CD14-positive monocyte (primary cell): ENCODE results near the gene EOGT. TPM values are rescaled to one million over a fixed set of nuclear protein-coding genes. Genes with fewer than 3 reads are reported as not detected.

Source experiments
- DNase-seq, 3 donors: peaks; one replicate each; pipeline ENCODE4 v3.0.0-alpha.2; 2011 to 2022
- H2AFZ ChIP-seq: 2 replicates; pipeline ENCODE4 v1.6.0; 2012; ENCODE audit warnings: mild to moderate bottlenecking, low read depth, low read length, inconsistent platforms; ENCODE audit not compliant: insufficient read depth, poor library complexity, severe bottlenecking
- H3K27ac ChIP-seq, 2 donors: 1 replicate in 1 of 2; 2 replicates in 1 of 2; pipeline ENCODE4 v1.5.1; 2012 to 2013; ENCODE audit warnings: low read length in 2 of 2, control low read depth in 1 of 2, inconsistent platforms in 1 of 2, low read depth in 1 of 2, mild to moderate bottlenecking in 1 of 2
- H3K27me3 ChIP-seq, 2 donors: one replicate each; pipeline versions ENCODE4 v1.6.0 to v1.6.1; 2011 to 2013; ENCODE audit warnings: low read length in 2 of 2; ENCODE audit not compliant: control insufficient read depth in 2 of 2, insufficient read depth in 2 of 2
- H3K36me3 ChIP-seq, 2 donors: replicated peaks in 1 of 2; 1 replicate in 1 of 2; 2 replicates in 1 of 2; pipeline versions ENCODE4 v1.5.1 to v1.6.1; 2012 to 2013; ENCODE audit warnings: low read length in 2 of 2, control low read depth in 1 of 2, inconsistent platforms in 1 of 2, mild to moderate bottlenecking in 1 of 2; ENCODE audit not compliant: insufficient read depth in 2 of 2, control insufficient read depth in 1 of 2
- H3K4me1 ChIP-seq, 2 donors: 1 replicate in 1 of 2; 2 replicates in 1 of 2; pipeline versions ENCODE4 v1.5.1 to v1.6.1; 2012 to 2013; ENCODE audit warnings: low read length in 2 of 2, control low read depth in 1 of 2, inconsistent platforms in 1 of 2, mild to moderate bottlenecking in 1 of 2, moderate library complexity in 1 of 2; ENCODE audit not compliant: insufficient read depth in 2 of 2, control insufficient read depth in 1 of 2
- H3K4me2 ChIP-seq: replicated peaks from 2 replicates; pipeline ENCODE3; 2012; ENCODE audit warnings: low read length, moderate library complexity, mild to moderate bottlenecking; ENCODE audit not compliant: poor library complexity, severe bottlenecking; ENCODE audit errors: extremely low read depth
- H3K4me3 ChIP-seq, 3 experiments: fragments of 200-600 bp in 1 of 3; sonication (generic) in 1 of 3; replicated peaks in 1 of 3; 1 replicate in 2 of 3; 2 replicates in 1 of 3; pipeline ENCODE4 v1.5.1; 2011 to 2013; ENCODE audit warnings: low read length in 3 of 3, mild to moderate bottlenecking in 3 of 3, control low read depth in 2 of 3, low read depth in 2 of 3, inconsistent platforms in 1 of 3, moderate library complexity in 1 of 3
- H3K79me2 ChIP-seq: 2 replicates; pipeline ENCODE4 v1.6.0; 2012; ENCODE audit warnings: mild to moderate bottlenecking, control low read depth, inconsistent platforms, low read length, moderate library complexity; ENCODE audit not compliant: insufficient read depth
- H3K9ac ChIP-seq: 2 replicates; pipeline ENCODE4 v1.6.0; 2017; ENCODE audit warnings: low read length, mild to moderate bottlenecking; ENCODE audit not compliant: insufficient read depth, poor library complexity, severe bottlenecking
- H3K9me3 ChIP-seq, 2 donors: replicated peaks in 1 of 2; 1 replicate in 1 of 2; 2 replicates in 1 of 2; pipeline versions ENCODE4 v1.5.1 to v1.6.1; 2012 to 2013; ENCODE audit warnings: low read length in 2 of 2, control low read depth in 1 of 2; ENCODE audit not compliant: control insufficient read depth in 1 of 2, insufficient read depth in 1 of 2
- H4K20me1 ChIP-seq: 2 replicates; pipeline ENCODE4 v1.6.0; 2012; ENCODE audit warnings: mild to moderate bottlenecking, low read length, control low read depth, moderate library complexity; ENCODE audit not compliant: insufficient read depth
- H3K27ac Mint-ChIP-seq, 7 donors: one replicate each; pipeline ENCODE4 v1.8.0; 2020; ENCODE audit warnings: mild to moderate bottlenecking in 7 of 7, mixed read lengths in 7 of 7, moderate library complexity in 6 of 7, inconsistent platforms in 2 of 7
- H3K27me3 Mint-ChIP-seq, 3 donors: one replicate each; pipeline ENCODE4 v1.8.0; 2021 to 2022; ENCODE audit warnings: low read depth in 3 of 3, mild to moderate bottlenecking in 3 of 3, mixed read lengths in 3 of 3, moderate library complexity in 3 of 3, inconsistent platforms in 1 of 3
- H3K36me3 Mint-ChIP-seq, 2 donors: one replicate each; pipeline ENCODE4 v1.8.0; 2020; ENCODE audit warnings: mixed read lengths in 2 of 2, inconsistent platforms in 1 of 2, mild to moderate bottlenecking in 1 of 2
- H3K4me1 Mint-ChIP-seq: one replicate; pipeline ENCODE4 v1.8.0; 2020; ENCODE audit warnings: mild to moderate bottlenecking, mixed read lengths
- H3K4me3 Mint-ChIP-seq, 2 donors: one replicate each; pipeline ENCODE4 v1.8.0; 2020; ENCODE audit warnings: mild to moderate bottlenecking in 2 of 2, mixed read lengths in 2 of 2, moderate library complexity in 1 of 2
- H3K9me3 Mint-ChIP-seq, 7 donors: one replicate each; pipeline ENCODE4 v1.8.0; 2020 to 2022; ENCODE audit warnings: mixed read lengths in 7 of 7, mild to moderate bottlenecking in 6 of 7, moderate library complexity in 6 of 7, inconsistent platforms in 2 of 7
- CTCF ChIP-seq: fragments of 200-600 bp; IDR thresholded peaks from one replicate; pipeline ENCODE4 v1.8.0; 2022; ENCODE audit warnings: antibody characterized with exemption, mild to moderate bottlenecking
- WGBS: methylation state at CpG from one replicate; pipeline ENCODE4 v1.1.5; 2013; ENCODE audit warnings: missing lambda C conversion rate; ENCODE audit not compliant: insufficient coverage; 5-methylcytosine and 5-hydroxymethylcytosine counted together
- intact Hi-C, 2 donors: fragments of 100-400 bp; cut with micrococcal nuclease; formaldehyde crosslinking; loops; one replicate each; pipeline versions ENCODE4 v1.15.0 to v1.15.1; 2023
- polyA plus RNA-seq, 3 donors: library from polyadenylated mRNA; depleted of rRNA in 1 of 3; unstranded in 2 of 3; stranded (reverse) in 1 of 3; fragments of 300-500 nt in 2 of 3; fragments of >200 nt in 1 of 3; fragmentation: Illumina TruSeq in 2 of 3; gene quantifications; 1 replicate in 2 of 3; 2 replicates in 1 of 3; pipeline ENCODE4 v1.2.3, GENCODE V29; 2012 to 2021

The EOGT gene
- polyA plus RNA-seq, 3 donors, result 3.7 to 8.1 (median 5.0) TPM

GRCh38 chr3:69016901-69017300 lies 3.4 kb upstream of the EOGT start:
- H3K4me2 ChIP-seq, result no peak overlapping the region
- H3K27ac ChIP-seq, result no peak overlapping the region
- no peaks in the 10 kb centered on the region for H3K27me3 ChIP-seq
- no peak overlapping the region for H3K4me3 Mint-ChIP-seq
- H4K20me1 ChIP-seq, result no peaks in the 10 kb centered on the region
- H3K9me3 Mint-ChIP-seq, result no peaks in the 10 kb centered on the region
- H3K27me3 Mint-ChIP-seq, result peaks cover 2 to 4% (median 2%) of the 10 kb centered on the region in 3 donors
- H3K36me3 ChIP-seq, result peaks cover 19 to 48% of the 10 kb centered on the region in 2 donors
- H3K9me3 ChIP-seq, result no peaks in the 10 kb centered on the region
- intact Hi-C loops, result no loop called here
- H3K4me1 Mint-ChIP-seq, result peaks cover 12% of the 10 kb centered on the region
- no peak overlapping the region for H3K9ac ChIP-seq
- peaks cover 9 to 14% of the 10 kb centered on the region in 2 donors for H3K4me1 ChIP-seq
- H3K4me3 ChIP-seq, result no peak overlapping the region
- no peak for TF ChIP-seq CTCF
- no peak overlapping the region for H2AFZ ChIP-seq
- peaks cover 20 to 34% of the 10 kb centered on the region in 2 donors for H3K36me3 Mint-ChIP-seq
- WGBS, result no CpG with 5 or more reads among the region's 2 CpGs
- H3K27ac Mint-ChIP-seq, result no peak overlapping the region
- no peak for DNase-seq
- no peaks in the 10 kb centered on the region for H3K79me2 ChIP-seq

- Mint-ChIP-seq H3K27ac (no peak overlapping the region), H3K9me3 (no peaks in the 10 kb centered on the region), H3K36me3 (peaks cover 20 to 33% of the 10 kb centered on the region in 2 donors), H3K4me1 (peaks cover 12% of the 10 kb centered on the region), H3K27me3 (peaks cover 2 to 4% (median 2%) of the 10 kb centered on the region in 3 donors), H3K4me3 (no peak overlapping the region)
- no peaks in the 10 kb centered on the region for H3K79me2 ChIP-seq
- no peaks in the 10 kb centered on the region for H3K27me3 ChIP-seq
- 100% methylated on average over 1 of the region's 4 CpGs for WGBS
- H3K27ac ChIP-seq, result no peak overlapping the region
- no peaks in the 10 kb centered on the region for H3K9me3 ChIP-seq
- H3K9ac ChIP-seq, result no peak overlapping the region
- H4K20me1 ChIP-seq, result no peaks in the 10 kb centered on the region
- DNase-seq, result no peak
- no peak overlapping the region for H2AFZ ChIP-seq
- H3K4me3 ChIP-seq, result no peak overlapping the region
- H3K4me1 ChIP-seq, result peaks cover 9 to 14% of the 10 kb centered on the region in 2 donors
- intact Hi-C loops, result no loop called here
- no peak overlapping the region for H3K4me2 ChIP-seq
- TF ChIP-seq CTCF, result no peak
- peaks cover 12 to 40% of the 10 kb centered on the region in 2 donors for H3K36me3 ChIP-seq
These were observed 2.6 kb upstream of the EOGT start for GRCh38 chr3:69016102-69016501.
